DOHH2 (cell line): ENCODE measurements around the gene VWA1.
A peak's percentile ranks its signal among the peaks of the same experiment; 100 is the strongest.
"Not testable (repeated sequence)": the region's sequence is repeated elsewhere in the genome, so short reads cannot be mapped to it uniquely, and the experiment has no call there.

ENCODE experiments used
- H3F3A ChIP-seq: fragments of 200-600 bp; sonication (generic), shearing (Covaris generic); 2 replicates; pipeline ENCODE4 v1.6.0; 2016; ENCODE audit warnings: antibody characterized with exemption, mild to moderate bottlenecking; ENCODE audit not compliant: control insufficient read depth, insufficient read depth
- H3K27ac ChIP-seq: fragments of 200-600 bp; sonication (generic); 2 replicates; pipeline ENCODE4 v1.5.1; 2014; ENCODE audit warnings: low read depth, mild to moderate bottlenecking, low read length, moderate library complexity
- H3K27me3 ChIP-seq: fragments of 200-600 bp; sonication (generic); 2 replicates; pipeline ENCODE4 v1.6.1; 2014; ENCODE audit warnings: mild to moderate bottlenecking, low read length, mixed read lengths; ENCODE audit not compliant: control insufficient read depth
- H3K36me3 ChIP-seq: fragments of 200-600 bp; sonication (generic); 2 replicates; pipeline ENCODE4 v1.6.1; 2014; ENCODE audit warnings: mild to moderate bottlenecking, low read length, moderate library complexity, mixed read lengths; ENCODE audit not compliant: control insufficient read depth
- H3K4me1 ChIP-seq: fragments of 200-600 bp; sonication (generic); 2 replicates; pipeline ENCODE4 v1.6.1; 2014; ENCODE audit warnings: mild to moderate bottlenecking, low read length, mixed read lengths; ENCODE audit not compliant: control insufficient read depth
- H3K4me2 ChIP-seq: fragments of 200-600 bp; sonication (generic); 2 replicates; pipeline ENCODE4 v1.6.0; 2014; ENCODE audit warnings: mild to moderate bottlenecking, low read length, moderate library complexity
- H3K4me3 ChIP-seq: fragments of 200-600 bp; sonication (generic); 2 replicates; pipeline ENCODE4 v1.5.1; 2014; ENCODE audit warnings: mild to moderate bottlenecking, low read length, mixed read lengths
- H3K79me2 ChIP-seq: fragments of 200-600 bp; sonication (generic); 2 replicates; pipeline ENCODE4 v1.6.1; 2014; ENCODE audit warnings: mild to moderate bottlenecking, low read length, mixed read lengths; ENCODE audit not compliant: control insufficient read depth
- H3K9me2 ChIP-seq: fragments of 200-600 bp; sonication (generic); replicated peaks from 2 replicates; pipeline ENCODE4 v1.6.1; 2014; ENCODE audit warnings: mild to moderate bottlenecking, low read length, mixed read lengths; ENCODE audit not compliant: control insufficient read depth
- H3K9me3 ChIP-seq: fragments of 200-600 bp; sonication (generic); 2 replicates; pipeline ENCODE4 v1.6.1; 2014; ENCODE audit warnings: antibody characterized with exemption, low read length, mixed read lengths; ENCODE audit not compliant: control insufficient read depth, insufficient read depth
- H4K20me1 ChIP-seq: fragments of 200-600 bp; sonication (generic); 2 replicates; pipeline ENCODE4 v1.6.0; 2014; ENCODE audit warnings: low read depth, mild to moderate bottlenecking, antibody characterized with exemption, low read length, moderate library complexity; ENCODE audit not compliant: control insufficient read depth, insufficient read depth
- CTCF ChIP-seq: fragments of 200-600 bp; sonication (generic); IDR thresholded peaks from one replicate; pipeline ENCODE4 v1.5.1; 2014; ENCODE audit warnings: antibody characterized with exemption, mild to moderate bottlenecking, low read depth, low read length; ENCODE audit not compliant: poor library complexity, severe bottlenecking
- EZH2phosphoT487 ChIP-seq: fragments of 200-600 bp; sonication (generic); IDR thresholded peaks from 2 replicates; pipeline ENCODE4 v1.6.1; 2017; ENCODE audit warnings: borderline replicate concordance, mild to moderate bottlenecking, antibody characterized with exemption, low read length, moderate library complexity, mixed read lengths

VWA1 gene

DNA sequence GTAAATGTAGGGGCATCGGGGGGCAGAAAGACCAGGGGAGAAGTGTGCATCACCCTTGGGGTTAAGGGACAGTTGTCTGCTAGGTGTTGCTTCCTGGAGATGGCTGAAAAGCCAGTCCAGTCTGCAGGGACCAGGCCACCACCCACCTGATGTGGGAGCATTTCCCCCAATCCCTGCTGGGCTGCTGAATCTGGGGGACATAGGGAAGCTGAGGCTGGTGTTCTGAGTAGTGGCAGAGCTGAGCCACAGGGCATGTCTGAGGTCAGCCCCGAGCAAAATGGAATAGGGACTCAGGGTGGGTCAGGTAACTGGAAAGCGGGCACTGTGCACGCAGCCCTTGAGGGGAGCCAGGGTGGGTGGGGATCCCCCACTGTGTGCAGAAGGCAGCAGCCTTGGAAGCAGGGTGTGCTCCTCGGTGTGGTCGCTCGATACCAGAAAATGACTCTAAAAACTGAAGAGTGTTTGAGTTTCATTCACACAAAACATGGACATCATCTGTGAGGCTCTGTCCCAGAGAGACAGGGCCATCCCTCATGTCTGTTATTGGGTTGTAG, 34.0 kb upstream of the VWA1 start:
- Histone ChIP-seq H3F3A (peaks cover 21% of the 10 kb centered on the region), H3K4me3 (peak overlapping the region; percentile 100; the same call in 1 of the 2 replicates)

DNA sequence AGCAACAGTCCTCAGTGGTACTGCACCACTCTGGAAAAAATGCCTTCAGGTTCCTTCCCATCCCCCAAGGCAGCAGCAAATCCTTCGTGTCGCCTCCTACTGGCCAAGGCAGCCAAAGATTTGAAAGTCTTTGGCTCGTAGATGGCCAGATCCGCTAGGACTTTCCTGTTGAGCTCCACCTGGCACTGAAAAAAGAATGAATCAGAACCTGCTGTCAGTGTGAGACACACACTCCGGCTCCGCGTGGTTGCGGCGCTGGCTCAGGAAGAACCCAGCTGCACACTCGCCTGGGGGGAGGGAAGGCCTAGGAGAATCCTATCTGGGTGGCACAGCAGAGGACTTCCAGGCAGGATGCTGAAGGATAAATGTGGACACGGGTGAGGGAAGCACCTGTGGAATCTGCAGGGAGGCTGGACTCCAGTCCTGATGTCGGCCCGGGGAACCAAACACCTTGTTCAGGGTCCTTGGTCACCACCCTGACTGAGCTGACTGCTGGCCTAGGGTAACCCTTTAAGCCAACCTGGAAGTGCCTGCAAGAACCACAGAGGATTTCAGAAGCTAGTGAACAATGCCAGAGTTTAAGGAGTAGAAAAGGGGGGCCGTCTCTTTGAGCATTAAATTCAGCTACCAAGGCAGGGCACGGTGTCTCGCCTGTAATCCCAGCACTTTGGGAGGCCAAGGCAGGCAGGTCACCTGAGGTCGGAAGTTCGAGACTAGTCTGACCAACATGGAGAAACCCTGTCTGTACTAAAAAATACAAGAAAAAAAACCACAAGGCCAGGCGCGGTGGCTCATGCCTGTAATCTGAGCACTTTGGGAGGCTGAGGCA, 33.2 kb upstream of the VWA1 start:
- Histone ChIP-seq H3K27ac (no peak overlapping the region), H3K9me2 (no peaks in the 10 kb centered on the region), H3K36me3 (peaks cover 88% of the 10 kb centered on the region), H4K20me1 (peaks cover 12% of the 10 kb centered on the region), H3K4me3 (peak overlapping the region; percentile 100; the same call in 1 of the 2 replicates), H3K4me1 (peaks cover 42% of the 10 kb centered on the region), H3F3A (peaks cover 21% of the 10 kb centered on the region), H3K9me3 (no peaks in the 10 kb centered on the region), H3K27me3 (no peaks in the 10 kb centered on the region), H3K4me2 (peak overlapping the region; percentile 100), H3K79me2 (peaks cover 92% of the 10 kb centered on the region)
- TF ChIP-seq CTCF (peak; percentile 72), EZH2phosphoT487 (no peak)

More for the DNA sequence above, 34.0 kb upstream of the VWA1 start:
- H3K4me2 ChIP-seq, result peak overlapping the region; percentile 100
- no peaks in the 10 kb centered on the region for H3K9me3 ChIP-seq
- peaks cover 12% of the 10 kb centered on the region for H4K20me1 ChIP-seq
- peaks cover 91% of the 10 kb centered on the region for H3K79me2 ChIP-seq
- H3K4me1 ChIP-seq, result peaks cover 46% of the 10 kb centered on the region
- peaks cover 89% of the 10 kb centered on the region for H3K36me3 ChIP-seq
- H3K9me2 ChIP-seq, result no peaks in the 10 kb centered on the region
- H3K27me3 ChIP-seq, result no peaks in the 10 kb centered on the region
- H3K27ac ChIP-seq, result no peak overlapping the region
- no peak for TF ChIP-seq CTCF
- no peak for TF ChIP-seq EZH2phosphoT487

GRCh38 chr1:1402901-1403392, 32.5 kb upstream of the VWA1 start:
- peaks cover 88% of the 10 kb centered on the region for H3K36me3 ChIP-seq
- H3K9me3 ChIP-seq, H3K4me2 ChIP-seq, H3K27ac ChIP-seq, H3K9me2 ChIP-seq, H3K27me3 ChIP-seq, H3K4me3 ChIP-seq: not testable (repeated sequence)
- peaks cover 92% of the 10 kb centered on the region for H3K79me2 ChIP-seq
- peaks cover 21% of the 10 kb centered on the region for H3F3A ChIP-seq
- H4K20me1 ChIP-seq, result peaks cover 12% of the 10 kb centered on the region
- peaks cover 35% of the 10 kb centered on the region for H3K4me1 ChIP-seq

GRCh38 chr1:1403653-1404052, 31.8 kb upstream of the VWA1 start:
- H3F3A ChIP-seq, result peaks cover 24% of the 10 kb centered on the region
- H3K4me3 ChIP-seq, result no peak overlapping the region
- H3K9me3 ChIP-seq, result no peaks in the 10 kb centered on the region
- H3K9me2 ChIP-seq, result no peaks in the 10 kb centered on the region
- H3K4me1 ChIP-seq, result peaks cover 37% of the 10 kb centered on the region
- peaks cover 92% of the 10 kb centered on the region for H3K79me2 ChIP-seq
- H3K36me3 ChIP-seq, result peaks cover 87% of the 10 kb centered on the region
- no peaks in the 10 kb centered on the region for H3K27me3 ChIP-seq
- no peak overlapping the region for H3K4me2 ChIP-seq
- TF ChIP-seq EZH2phosphoT487 (no peak), CTCF (no peak)
- H3K27ac ChIP-seq, result no peak overlapping the region
- H4K20me1 ChIP-seq, result peaks cover 16% of the 10 kb centered on the region
